HepG2 (cell line): ENCODE data around the gene RPL35. TPM values are rescaled to one million over a fixed set of nuclear protein-coding genes. Genes with fewer than 3 reads are reported as not detected.

Experiments used
- ARNTL ChIP-seq: sonication (generic); formaldehyde crosslinking; IDR thresholded peaks from 2 replicates; pipeline ENCODE4 v1.4.0; 2020; ENCODE audit warnings: mild to moderate bottlenecking, missing genetic modification reagents
- BORCS8-MEF2B ChIP-seq: sonication (generic); formaldehyde crosslinking; IDR thresholded peaks from 2 replicates; pipeline ENCODE4 v1.8.0; 2022; ENCODE audit warnings: mild to moderate bottlenecking, missing genetic modification reagents
- GMEB2 ChIP-seq: IDR thresholded peaks from 2 replicates; pipeline ENCODE4 v1.6.1; 2016; ENCODE audit warnings: missing biosample characterization, missing genetic modification reagents, low read depth
- IRX3 ChIP-seq: sonication (generic); formaldehyde crosslinking; IDR thresholded peaks from 2 replicates; pipeline ENCODE4 v1.8.1; 2023; ENCODE audit warnings: mild to moderate bottlenecking, low read depth, missing genetic modification reagents, borderline replicate concordance
- MAFG ChIP-seq: sonication (generic); formaldehyde crosslinking; IDR thresholded peaks from 2 replicates; pipeline ENCODE4 v1.5.1; 2020; ENCODE audit warnings: mild to moderate bottlenecking, missing genetic modification reagents
- MED1 ChIP-seq: sonication (generic); formaldehyde crosslinking; IDR thresholded peaks from 2 replicates; pipeline ENCODE4 v1.4.0; 2020; ENCODE audit warnings: missing genetic modification reagents
- PBX2 ChIP-seq: IDR thresholded peaks from 2 replicates; pipeline ENCODE4 v1.6.1; 2016; ENCODE audit warnings: control low read depth
- PRDM4 ChIP-seq: sonication (generic); formaldehyde crosslinking; IDR thresholded peaks from 2 replicates; pipeline ENCODE4 v1.9.0; 2021; ENCODE audit warnings: missing genetic modification reagents, borderline replicate concordance
- SALL1 ChIP-seq: sonication (generic); formaldehyde crosslinking; IDR thresholded peaks from 2 replicates; pipeline ENCODE4 v1.8.0; 2022; ENCODE audit warnings: mild to moderate bottlenecking, missing genetic modification reagents
- SAP130 ChIP-seq: IDR thresholded peaks from 2 replicates; pipeline ENCODE4 v1.6.1; 2016; ENCODE audit warnings: low read depth
- SKIL ChIP-seq: sonication (generic); formaldehyde crosslinking; IDR thresholded peaks from 2 replicates; pipeline ENCODE4 v1.8.0; 2022; ENCODE audit warnings: missing genetic modification reagents, mild to moderate bottlenecking, moderate library complexity, borderline replicate concordance
- WIZ ChIP-seq: sonication (generic); formaldehyde crosslinking; IDR thresholded peaks from 2 replicates; pipeline ENCODE4 v1.5.1; 2020; ENCODE audit warnings: mild to moderate bottlenecking, missing genetic modification reagents
- ZBTB10 ChIP-seq: sonication (generic); formaldehyde crosslinking; IDR thresholded peaks from 2 replicates; pipeline ENCODE4 v1.4.0; 2020; ENCODE audit warnings: missing genetic modification reagents, borderline replicate concordance
- ZNF20 ChIP-seq: sonication (generic); formaldehyde crosslinking; IDR thresholded peaks from 2 replicates; pipeline ENCODE4 v1.4.0; 2020; ENCODE audit warnings: mild to moderate bottlenecking, moderate library complexity, missing genetic modification reagents
- ZNF572 ChIP-seq: sonication (generic); formaldehyde crosslinking; IDR thresholded peaks from 2 replicates; pipeline ENCODE4 v1.5.1; 2020; ENCODE audit warnings: mild to moderate bottlenecking, missing genetic modification reagents
- ZSCAN20 ChIP-seq: sonication (generic); formaldehyde crosslinking; IDR thresholded peaks from 2 replicates; pipeline ENCODE4 v1.4.0; 2020; ENCODE audit warnings: missing genetic modification reagents, mild to moderate bottlenecking, borderline replicate concordance
- polyA plus RNA-seq, 8 experiments: library from polyadenylated mRNA; depleted of rRNA in 3 of 8; stranded (reverse) in 7 of 8; unstranded in 1 of 8; fragments of >200 nt; fragmentation: Illumina TruSeq in 4 of 8; extraction: Trizol in 4 of 8; gene quantifications; 2 replicates each; pipeline versions ENCODE4 v1.2.1 to v1.2.3, GENCODE V29; 2011 to 2016; ENCODE audit warnings: low read depth in 4 of 8, missing spikeins in 1 of 8, mixed read lengths in 1 of 8; ENCODE audit not compliant: insufficient read depth in 1 of 8
- total RNA-seq, 5 experiments: library from RNA; depleted of rRNA; stranded (reverse); fragments of >200 nt; fragmentation: Illumina TruSeq; extraction: Trizol; gene quantifications; 2 replicates each; pipeline ENCODE4 v1.2.3, GENCODE V29; 2016; ENCODE audit warnings: low read depth in 1 of 5

Gene RPL35
- total and polyA plus RNA-seq, 2 of the 13 experiments (the other 11 are each of a cell fraction or from before 2014, with no cell fraction given): 2,153 to 2,935 TPM

- TF ChIP-seq MED1 (CRISPR knock-in tag): peak; percentile 28; the same call in 1 of the 2 replicates
- 0 out of 2 replicates have a peak, but pooled peaks have one; percentile 58 for TF ChIP-seq BORCS8-MEF2B (CRISPR knock-in tag)
- TF ChIP-seq SKIL: no peak
- no peak for TF ChIP-seq ARNTL (CRISPR knock-in tag)
- TF ChIP-seq ZNF20 (CRISPR knock-in tag): no peak
- TF ChIP-seq WIZ (CRISPR knock-in tag): 0 out of 2 replicates have a peak, but pooled peaks have one; percentile 63
- TF ChIP-seq ZBTB10 (CRISPR knock-in tag): no peak
- no peak for TF ChIP-seq ZSCAN20 (CRISPR knock-in tag)
- TF ChIP-seq ZNF572 (CRISPR knock-in tag): no peak
- no peak for TF ChIP-seq IRX3
- peak; percentile 73 for TF ChIP-seq SAP130
- TF ChIP-seq PBX2 (CRISPR knock-in tag): no peak
- TF ChIP-seq GMEB2 (CRISPR knock-in tag): no peak
- no peak for TF ChIP-seq PRDM4 (CRISPR knock-in tag)
- no peak for TF ChIP-seq MAFG
- peak; percentile 77 for TF ChIP-seq SALL1 (CRISPR knock-in tag)
These were observed 8.8 kb downstream of the RPL35 start, which contains the start of gene WDR38 (continued) for GRCh38 chr9:124852829-124853531.
